Measurements from ENCODE around the gene ZNF598.
A peak's percentile ranks its signal among the peaks of the same experiment; 100 is the strongest.

The ZNF598 gene

DNA sequence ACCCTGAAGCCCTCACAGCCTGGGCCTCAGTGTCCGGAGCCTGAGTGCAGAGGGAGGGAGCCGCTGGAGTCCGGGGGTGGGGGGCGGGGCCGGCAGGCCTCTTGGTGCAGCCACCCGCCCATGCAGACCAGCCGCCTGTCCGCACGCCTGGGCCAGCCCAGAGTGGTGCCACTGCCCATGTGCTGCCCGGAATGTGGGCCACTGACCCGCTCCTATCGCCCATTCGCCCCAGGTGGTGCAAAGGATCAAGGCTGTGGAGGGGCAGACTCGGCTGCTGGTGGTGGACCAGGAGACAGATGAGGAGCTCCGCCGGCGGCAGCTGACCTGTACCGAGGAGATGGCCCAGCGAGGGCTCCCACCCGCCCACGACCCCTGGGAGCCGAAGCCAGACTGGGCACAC, 19.7 kb upstream of the ZNF598 start:
- TF ChIP-seq, protein P1, sequence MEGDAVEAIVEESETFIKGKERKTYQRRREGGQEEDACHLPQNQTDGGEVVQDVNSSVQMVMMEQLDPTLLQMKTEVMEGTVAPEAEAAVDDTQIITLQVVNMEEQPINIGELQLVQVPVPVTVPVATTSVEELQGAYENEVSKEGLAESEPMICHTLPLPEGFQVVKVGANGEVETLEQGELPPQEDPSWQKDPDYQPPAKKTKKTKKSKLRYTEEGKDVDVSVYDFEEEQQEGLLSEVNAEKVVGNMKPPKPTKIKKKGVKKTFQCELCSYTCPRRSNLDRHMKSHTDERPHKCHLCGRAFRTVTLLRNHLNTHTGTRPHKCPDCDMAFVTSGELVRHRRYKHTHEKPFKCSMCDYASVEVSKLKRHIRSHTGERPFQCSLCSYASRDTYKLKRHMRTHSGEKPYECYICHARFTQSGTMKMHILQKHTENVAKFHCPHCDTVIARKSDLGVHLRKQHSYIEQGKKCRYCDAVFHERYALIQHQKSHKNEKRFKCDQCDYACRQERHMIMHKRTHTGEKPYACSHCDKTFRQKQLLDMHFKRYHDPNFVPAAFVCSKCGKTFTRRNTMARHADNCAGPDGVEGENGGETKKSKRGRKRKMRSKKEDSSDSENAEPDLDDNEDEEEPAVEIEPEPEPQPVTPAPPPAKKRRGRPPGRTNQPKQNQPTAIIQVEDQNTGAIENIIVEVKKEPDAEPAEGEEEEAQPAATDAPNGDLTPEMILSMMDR (IDR thresholded peaks at IDR 0.05; ENCODE audit: low read depth, low read length): no peak
- Histone ChIP-seq H3K4me1 (peaks cover 7% of the 10 kb centered on the region), H3K4me3 (ENCODE audit: low read depth, low read length) (no peak overlapping the region), H3K9me3 (no peaks in the 10 kb centered on the region), H3K27me3 (no peaks in the 10 kb centered on the region), H3K36me3 (no peaks in the 10 kb centered on the region)
- no peak for DNase-seq

DNA sequence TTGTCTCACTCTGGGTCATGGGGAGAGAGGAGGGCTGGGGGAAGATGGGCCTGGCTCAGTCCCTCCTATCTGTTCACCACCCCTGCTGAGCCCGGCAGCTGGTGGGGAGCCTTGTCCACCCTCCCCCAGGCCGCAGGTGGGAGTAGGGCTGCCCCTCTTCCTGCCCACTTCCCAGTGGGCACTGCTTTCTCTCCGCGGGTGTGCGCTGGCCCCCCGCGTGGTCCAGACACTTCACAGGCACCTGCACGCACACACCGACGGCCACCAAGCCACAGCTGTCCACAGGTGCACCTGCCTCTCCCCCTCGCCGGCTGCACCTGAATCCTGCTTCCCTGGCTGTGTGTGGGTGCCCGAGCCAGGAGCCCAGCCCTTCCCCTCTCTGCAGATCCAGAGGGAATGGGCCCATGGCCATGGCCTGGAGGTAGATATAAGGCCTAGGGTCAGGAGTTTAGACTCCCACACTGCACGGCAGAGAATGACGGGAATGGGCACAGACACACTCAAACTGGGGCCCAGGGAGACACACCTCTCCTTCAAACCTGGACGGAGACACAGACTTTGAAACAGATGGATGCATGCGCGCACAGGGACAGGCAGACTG, 19.1 kb upstream of the ZNF598 start:
- no peak overlapping the region for H3K4me3 ChIP-seq (ENCODE audit: low read depth, low read length)
- no peaks in the 10 kb centered on the region for H3K36me3 ChIP-seq
- no peak for DNase-seq
- TF ChIP-seq, protein P1 (IDR thresholded peaks at IDR 0.05; ENCODE audit: low read depth, low read length): no peak
- no peaks in the 10 kb centered on the region for H3K27me3 ChIP-seq
- H3K4me1 ChIP-seq: peaks cover 6% of the 10 kb centered on the region
- no peaks in the 10 kb centered on the region for H3K9me3 ChIP-seq

DNA sequence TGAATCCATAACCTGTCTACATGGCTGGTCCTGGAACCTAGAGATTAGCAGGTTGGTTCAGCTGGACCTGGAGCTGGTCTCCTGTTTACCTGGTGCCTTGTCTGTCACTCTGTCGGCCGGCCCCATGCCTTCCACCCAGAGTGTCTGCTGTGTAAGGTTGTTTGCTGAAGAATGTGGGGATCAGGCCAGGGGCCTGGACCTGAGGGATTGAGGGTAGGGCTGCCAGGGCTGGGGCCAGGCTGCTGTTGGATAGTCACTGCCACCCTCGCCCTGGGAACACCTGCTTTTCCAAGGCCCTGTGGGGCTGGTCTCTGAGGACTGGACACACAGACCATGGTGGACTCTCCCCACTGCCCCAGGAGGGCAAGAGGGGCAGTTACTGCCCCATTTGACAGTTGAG, 18.5 kb upstream of the ZNF598 start:
- Histone ChIP-seq H3K9me3 (no peaks in the 10 kb centered on the region), H3K27me3 (no peaks in the 10 kb centered on the region), H3K4me1 (0 out of 2 replicates have a peak, but pooled peaks cover 4% of the 10 kb centered on the region), H3K4me3 (ENCODE audit: low read depth, low read length) (no peak overlapping the region), H3K36me3 (no peaks in the 10 kb centered on the region)
- no peak for DNase-seq
- TF ChIP-seq, protein P1 (IDR thresholded peaks at IDR 0.05; ENCODE audit: low read depth, low read length): no peak

DNA sequence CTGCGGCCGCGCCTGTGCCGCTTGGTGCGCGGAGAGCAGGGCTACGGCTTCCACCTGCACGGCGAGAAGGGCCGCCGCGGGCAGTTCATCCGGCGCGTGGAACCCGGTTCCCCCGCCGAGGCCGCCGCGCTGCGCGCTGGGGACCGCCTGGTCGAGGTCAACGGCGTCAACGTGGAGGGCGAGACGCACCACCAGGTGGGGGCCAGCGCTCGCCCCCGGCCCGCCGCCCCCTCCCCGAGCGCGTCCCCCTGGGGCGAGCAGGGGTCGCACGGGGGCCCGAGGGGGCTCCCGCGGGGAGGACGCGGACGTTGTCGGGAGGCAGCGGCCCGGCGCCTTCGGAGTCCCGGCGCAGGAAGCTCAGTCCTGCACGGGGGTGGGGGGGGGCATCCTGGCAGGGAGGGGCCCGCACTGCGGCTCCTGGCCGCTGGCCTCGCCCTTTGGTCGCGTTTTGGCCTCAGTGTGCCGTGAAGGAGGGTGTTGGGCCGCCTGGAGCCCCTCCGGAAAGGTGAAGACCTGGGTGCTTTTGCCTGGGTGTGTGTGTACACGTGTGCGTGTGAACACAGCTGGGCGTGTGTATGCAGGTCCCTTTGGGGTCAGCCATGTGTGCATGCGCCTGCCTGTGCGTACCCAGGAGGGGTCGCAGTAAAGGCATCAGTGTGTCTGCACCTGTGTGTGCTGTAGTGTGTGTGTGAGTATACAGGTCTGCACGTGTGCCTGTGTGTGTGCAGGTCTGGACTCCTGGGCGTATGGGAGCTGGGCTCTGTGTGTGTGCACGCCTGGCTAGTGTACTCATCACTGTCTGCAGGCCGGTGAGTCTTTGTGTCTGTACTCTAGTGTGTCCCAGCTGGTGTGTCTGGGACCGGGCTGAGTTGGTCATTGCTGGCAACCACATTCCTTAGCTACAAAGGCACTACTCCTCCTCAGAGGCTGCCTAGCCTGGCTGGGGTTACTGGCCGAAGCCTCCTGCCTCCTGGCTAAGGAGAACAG, 17.7 kb upstream of the ZNF598 start:
- DNase-seq: no peak
- TF ChIP-seq, protein P1 (IDR thresholded peaks at IDR 0.05; ENCODE audit: low read depth, low read length): no peak

DNA sequence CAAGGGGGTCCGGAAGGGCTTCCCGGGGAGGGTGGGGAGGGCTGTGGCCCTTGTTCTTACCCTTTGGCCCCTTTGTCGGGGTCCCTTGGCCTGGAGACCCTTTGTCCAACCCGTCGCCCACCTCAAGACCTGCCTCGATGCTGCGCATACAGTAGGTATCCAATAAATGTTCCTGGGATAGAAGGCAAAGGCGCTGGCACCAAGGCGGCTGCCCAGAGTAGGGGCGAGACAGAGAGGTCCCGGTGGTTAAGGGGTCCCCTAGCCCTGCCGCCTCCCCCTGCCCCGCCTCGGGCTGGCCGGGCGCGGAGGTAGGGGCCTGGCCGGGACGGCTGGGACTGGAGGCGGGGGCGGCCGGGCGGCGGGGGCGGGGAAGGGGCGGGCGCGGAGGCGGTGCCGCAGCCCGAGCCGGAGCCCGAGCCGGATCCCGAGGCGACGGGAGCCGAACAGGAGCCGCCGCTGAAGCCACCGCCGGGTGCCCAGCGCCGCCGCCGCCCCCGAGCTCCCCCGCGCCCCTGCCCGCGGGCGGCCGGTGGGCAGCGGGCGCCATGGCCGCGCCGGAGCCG, 16.9 kb upstream of the ZNF598 start, which contains the start of gene NHERF2:
NHERF2 (plus strand) TSS at position 442 of the 563 bp plus-strand sequence; CDS start at position 546, 104 bp downstream.
- H3K4me1 ChIP-seq: 0 out of 2 replicates have a peak, but pooled peaks cover 4% of the 10 kb centered on the region
- H3K9me3 ChIP-seq: no peaks in the 10 kb centered on the region
- H3K27me3 ChIP-seq: no peaks in the 10 kb centered on the region
- TF ChIP-seq, protein P1 (IDR thresholded peaks at IDR 0.05; ENCODE audit: low read depth, low read length): no peak
- H3K4me3 ChIP-seq (ENCODE audit: low read depth, low read length): peak within 1 kb of the TSS; percentile 33
- DNase-seq: no peak
- no peaks in the 10 kb centered on the region for H3K36me3 ChIP-seq

More for the DNA sequence above, 17.7 kb upstream of the ZNF598 start:
- H3K4me1 ChIP-seq: 0 out of 2 replicates have a peak, but pooled peaks cover 4% of the 10 kb centered on the region
- peak overlapping the region; percentile 33 for H3K4me3 ChIP-seq (ENCODE audit: low read depth, low read length)
- no peaks in the 10 kb centered on the region for H3K9me3 ChIP-seq
- no peaks in the 10 kb centered on the region for H3K36me3 ChIP-seq
- no peaks in the 10 kb centered on the region for H3K27me3 ChIP-seq
